Muscle layer of colon (tissue), 2 donors: ENCODE measurements around the gene MEGF6.

Experiments used
- H3K27ac ChIP-seq: one replicate; pipeline ENCODE4 v1.7.0; 2013; ENCODE audit warnings: low read depth, mild to moderate bottlenecking, low read length, moderate library complexity
- H3K27me3 ChIP-seq, 2 donors: one replicate each; pipeline ENCODE4 v1.7.0; 2013; ENCODE audit warnings: low read length in 2 of 2, mild to moderate bottlenecking in 2 of 2; ENCODE audit not compliant: insufficient read depth in 2 of 2, control insufficient read depth in 1 of 2
- H3K36me3 ChIP-seq: one replicate; pipeline ENCODE4 v1.7.0; 2013; ENCODE audit warnings: mild to moderate bottlenecking, low read length; ENCODE audit not compliant: insufficient read depth
- H3K4me1 ChIP-seq: one replicate; pipeline ENCODE4 v1.7.0; 2013; ENCODE audit warnings: mild to moderate bottlenecking, low read length; ENCODE audit not compliant: insufficient read depth
- H3K4me3 ChIP-seq, 2 donors: one replicate each; pipeline ENCODE4 v1.7.0; 2013; ENCODE audit warnings: low read length in 2 of 2, low read depth in 1 of 2, mild to moderate bottlenecking in 1 of 2, moderate library complexity in 1 of 2
- H3K9ac ChIP-seq: one replicate; pipeline ENCODE4 v1.7.0; 2013; ENCODE audit warnings: low read length
- H3K9me3 ChIP-seq: one replicate; pipeline ENCODE4 v1.7.0; 2013; ENCODE audit warnings: mild to moderate bottlenecking, low read length
- donor health status: abdominal sarcoma.
- donor health status: Adenocarcinoma of cecum.

The MEGF6 gene

DNA sequence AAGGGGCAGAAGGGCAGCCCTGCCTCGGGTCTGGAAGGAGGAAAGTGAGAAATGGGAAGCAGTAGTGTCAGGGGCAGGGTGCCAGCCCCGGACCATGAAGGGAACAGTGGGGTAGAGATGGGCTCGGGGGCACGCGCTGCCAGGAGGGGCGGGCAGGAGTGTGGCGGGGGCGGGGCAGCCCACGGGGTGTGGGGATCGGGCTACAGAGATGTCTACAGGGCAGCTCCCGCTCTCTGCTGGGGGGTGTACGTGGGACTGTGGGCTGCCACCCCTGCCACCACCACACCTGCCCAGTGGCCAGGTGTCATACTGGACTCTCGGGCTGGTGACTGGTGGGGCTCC is 149.4 kb downstream of the MEGF6 start:
- Histone ChIP-seq H3K27ac (no peak overlapping the region), H3K9ac (no peak overlapping the region), H3K4me3 (no peak overlapping the region), H3K9me3 (no peaks in the 10 kb centered on the region), H3K27me3 (no peaks in the 10 kb centered on the region), H3K36me3 (no peaks in the 10 kb centered on the region), H3K4me1 (no peaks in the 10 kb centered on the region)

DNA sequence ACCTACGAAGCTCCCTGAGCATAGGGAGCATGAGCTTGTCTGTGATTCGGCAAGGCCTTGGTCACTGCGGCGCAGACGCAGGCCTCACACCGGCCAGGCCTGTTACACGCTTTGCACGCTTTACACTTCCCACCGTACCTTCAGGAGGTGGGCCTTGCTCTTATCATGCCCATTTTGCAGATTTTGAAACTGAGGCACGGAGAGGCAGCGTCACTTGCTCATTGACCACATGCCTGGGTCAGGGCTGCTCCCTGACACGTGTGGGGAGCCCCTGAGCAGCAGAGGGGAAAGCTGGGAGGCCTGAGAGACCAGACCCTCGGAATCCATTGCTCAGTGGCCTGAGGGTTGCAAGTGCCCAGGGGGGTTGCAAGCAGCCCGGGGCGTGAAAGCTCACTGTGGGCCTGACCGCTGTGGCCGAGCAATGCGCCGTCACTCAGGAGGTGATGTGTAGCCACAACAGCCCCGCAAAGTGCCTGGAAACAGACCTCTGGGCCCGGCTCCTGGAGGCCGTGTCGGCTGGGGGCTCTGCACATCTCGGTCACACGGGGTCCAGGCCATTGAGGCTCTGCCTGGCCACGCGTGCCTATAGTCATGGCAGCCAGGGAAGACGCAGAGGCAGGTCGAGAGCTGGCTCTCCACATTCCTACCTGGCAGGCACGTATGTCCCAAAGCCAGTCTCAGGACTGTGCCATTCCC is 149.9 kb downstream of the MEGF6 start:
- Histone ChIP-seq H3K27ac (no peak overlapping the region), H3K9ac (no peak overlapping the region), H3K27me3 (no peaks in the 10 kb centered on the region), H3K4me3 (no peak overlapping the region), H3K36me3 (no peaks in the 10 kb centered on the region), H3K4me1 (no peaks in the 10 kb centered on the region), H3K9me3 (no peaks in the 10 kb centered on the region)

DNA sequence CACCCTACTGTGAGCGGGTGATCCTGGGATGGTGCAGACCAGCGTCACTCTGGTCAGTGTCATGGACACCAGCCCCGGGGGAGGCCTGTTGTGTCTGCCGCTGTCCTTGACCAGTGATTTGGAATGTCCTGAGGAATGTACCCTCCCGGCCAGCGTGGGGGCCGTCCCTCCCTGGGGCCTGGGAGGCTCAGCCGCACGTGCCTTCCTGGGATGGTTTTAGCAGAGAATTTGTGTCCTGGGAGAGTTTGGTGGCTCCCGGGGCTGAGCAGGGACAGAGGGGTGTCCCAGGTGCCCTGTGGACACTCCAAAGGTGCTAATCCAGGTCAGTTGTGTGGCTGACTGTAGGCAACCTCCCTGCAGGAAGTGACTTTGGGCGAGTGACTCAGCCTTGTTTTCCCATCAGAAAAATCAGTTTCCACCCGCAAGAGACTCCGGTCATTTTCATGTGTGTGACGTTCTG is 150.6 kb downstream of the MEGF6 start:
- Histone ChIP-seq H3K36me3 (no peaks in the 10 kb centered on the region), H3K4me3 (no peak overlapping the region), H3K9me3 (no peaks in the 10 kb centered on the region), H3K9ac (no peak overlapping the region), H3K4me1 (no peaks in the 10 kb centered on the region), H3K27ac (no peak overlapping the region), H3K27me3 (peaks cover 0 to 3% of the 10 kb centered on the region in 2 donors)

DNA sequence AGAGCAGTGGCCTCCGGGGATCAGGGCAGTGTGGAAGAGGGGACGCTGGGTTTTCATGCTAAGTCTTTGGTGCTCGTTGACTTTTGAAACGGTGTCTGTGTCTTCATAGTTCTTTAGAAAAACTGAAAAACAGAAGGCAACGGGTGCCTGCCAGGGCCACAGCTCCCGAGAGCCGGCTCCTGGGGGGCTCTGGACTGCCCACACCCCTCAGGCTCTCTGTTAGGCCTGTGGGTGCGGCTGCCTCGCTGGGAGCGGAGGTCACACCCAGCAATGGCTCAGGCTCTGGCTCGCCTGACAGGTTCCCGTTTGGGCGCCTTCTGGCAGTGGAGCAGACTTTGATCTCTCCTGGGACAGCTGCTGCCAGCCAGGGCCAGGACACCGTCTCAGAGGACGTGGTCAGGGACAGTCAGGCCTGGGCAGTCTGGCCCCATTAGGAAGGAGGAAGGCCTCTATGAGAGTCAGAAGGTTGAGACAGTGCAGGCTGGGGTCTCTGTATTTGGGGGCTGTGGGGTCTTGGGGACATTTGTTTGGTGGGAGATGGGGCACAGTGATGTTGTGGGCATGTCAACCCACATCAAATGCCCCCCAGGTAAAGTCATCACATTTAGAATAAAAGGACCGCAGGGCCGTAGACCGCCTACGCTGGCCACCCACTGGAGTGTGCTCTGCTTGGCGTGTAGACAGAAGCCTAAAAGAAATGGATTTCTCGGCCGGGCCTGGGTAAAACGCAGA is 151.2 kb downstream of the MEGF6 start:
- H3K27me3 ChIP-seq, result peaks cover 5 to 9% of the 10 kb centered on the region in 2 donors
- no peaks in the 10 kb centered on the region for H3K36me3 ChIP-seq
- H3K4me1 ChIP-seq, result no peaks in the 10 kb centered on the region
- no peak overlapping the region for H3K27ac ChIP-seq
- no peak overlapping the region for H3K9ac ChIP-seq
- H3K9me3 ChIP-seq, result no peaks in the 10 kb centered on the region
- no peak overlapping the region for H3K4me3 ChIP-seq

DNA sequence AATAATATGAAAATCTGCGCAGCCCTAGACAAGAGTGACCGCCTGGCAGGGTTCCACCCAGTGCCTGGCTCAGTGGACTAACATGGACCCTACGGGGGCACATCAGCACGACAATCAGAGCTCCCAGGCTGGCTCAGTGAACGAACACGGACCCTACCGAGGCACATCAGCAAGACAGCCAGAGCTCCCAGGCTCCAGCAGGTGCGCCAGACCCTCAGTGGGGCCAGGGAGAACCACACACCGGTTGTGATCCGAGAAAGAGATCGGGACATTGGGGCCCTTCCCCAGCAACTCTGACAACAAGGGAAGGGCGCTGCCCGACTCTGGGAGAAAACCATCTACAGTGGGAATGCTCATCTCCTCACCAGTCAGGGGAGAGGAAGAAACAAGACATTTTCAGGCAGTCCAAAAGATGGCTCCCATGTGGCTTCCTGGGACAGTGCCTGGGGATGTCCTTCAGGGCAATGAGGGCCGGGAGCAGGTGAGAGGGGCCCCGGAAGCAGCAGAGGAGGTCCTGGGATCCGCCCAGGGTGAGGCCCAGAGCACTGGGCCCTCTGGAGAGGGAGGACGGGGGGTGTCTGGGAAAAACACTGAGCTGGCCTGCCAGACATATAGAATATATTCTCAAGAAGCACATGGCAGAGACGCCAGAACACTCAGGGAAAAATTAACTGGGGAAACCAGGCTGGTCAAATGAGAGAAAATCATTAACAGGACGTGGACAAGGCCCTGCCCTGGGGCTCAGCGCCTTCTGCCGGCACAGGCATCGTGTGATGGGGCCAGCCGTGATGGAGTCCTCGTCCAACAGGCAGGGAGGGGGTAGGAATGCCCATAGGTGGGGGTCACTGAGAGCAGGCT is 152.0 kb downstream of the MEGF6 start:
- Histone ChIP-seq H3K4me3 (no peak overlapping the region), H3K27ac (no peak overlapping the region), H3K9me3 (no peaks in the 10 kb centered on the region), H3K4me1 (no peaks in the 10 kb centered on the region), H3K9ac (no peak overlapping the region), H3K36me3 (no peaks in the 10 kb centered on the region), H3K27me3 (peaks cover 7 to 16% of the 10 kb centered on the region in 2 donors)

DNA sequence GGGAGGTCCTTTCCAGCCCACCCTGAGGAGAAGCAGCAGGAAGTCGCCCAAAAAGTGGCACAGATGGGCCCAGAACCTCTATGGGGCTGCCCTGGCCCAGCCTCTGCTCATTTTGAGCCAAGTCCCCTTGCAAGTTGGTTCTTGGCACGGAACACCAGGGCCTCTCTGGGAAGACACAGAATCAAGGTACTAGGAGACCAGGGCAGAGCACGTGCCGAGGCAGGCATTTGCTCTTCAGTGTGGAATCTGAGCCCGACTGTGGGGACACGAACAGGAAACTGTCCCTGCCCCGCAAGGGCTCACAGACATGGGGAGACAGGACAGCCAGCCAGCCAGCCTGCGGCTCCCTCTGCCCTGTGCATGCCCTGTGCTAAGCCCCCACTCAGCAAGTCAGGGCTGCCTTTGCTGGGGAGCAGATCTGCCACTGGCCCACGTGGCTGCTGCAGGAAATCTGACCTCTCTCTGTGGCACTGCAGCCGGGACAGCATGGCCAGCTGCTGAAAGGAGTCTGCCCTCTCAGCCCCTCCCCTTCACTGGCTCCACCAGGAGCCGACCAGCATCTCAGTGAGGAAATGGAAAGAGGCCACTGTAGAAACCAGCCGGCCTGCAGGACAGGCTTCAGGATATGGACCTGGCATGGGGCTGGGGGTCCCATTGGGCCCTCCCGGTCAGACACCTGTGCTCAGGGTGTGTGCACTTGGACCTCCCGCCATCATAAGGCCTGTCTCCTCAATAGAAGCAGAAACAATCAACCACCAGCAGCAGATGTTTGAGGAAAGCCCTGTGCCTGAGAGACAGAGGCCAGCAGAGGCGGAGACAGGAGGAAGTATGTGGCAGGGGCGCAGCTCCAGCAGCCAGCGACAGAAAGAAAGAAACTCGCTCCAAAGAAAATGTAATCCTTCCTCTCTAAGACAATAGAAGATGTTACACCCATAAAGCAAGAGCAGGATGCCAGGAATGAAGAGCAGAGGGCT is 153.1 kb downstream of the MEGF6 start:
- H3K27me3 ChIP-seq, result peaks cover 16 to 27% of the 10 kb centered on the region in 2 donors
- H3K9me3 ChIP-seq, result no peaks in the 10 kb centered on the region
- H3K4me1 ChIP-seq, result no peaks in the 10 kb centered on the region
- H3K4me3 ChIP-seq, result no peak overlapping the region
- H3K36me3 ChIP-seq, result no peaks in the 10 kb centered on the region
- no peak overlapping the region for H3K9ac ChIP-seq
- H3K27ac ChIP-seq, result no peak overlapping the region

DNA sequence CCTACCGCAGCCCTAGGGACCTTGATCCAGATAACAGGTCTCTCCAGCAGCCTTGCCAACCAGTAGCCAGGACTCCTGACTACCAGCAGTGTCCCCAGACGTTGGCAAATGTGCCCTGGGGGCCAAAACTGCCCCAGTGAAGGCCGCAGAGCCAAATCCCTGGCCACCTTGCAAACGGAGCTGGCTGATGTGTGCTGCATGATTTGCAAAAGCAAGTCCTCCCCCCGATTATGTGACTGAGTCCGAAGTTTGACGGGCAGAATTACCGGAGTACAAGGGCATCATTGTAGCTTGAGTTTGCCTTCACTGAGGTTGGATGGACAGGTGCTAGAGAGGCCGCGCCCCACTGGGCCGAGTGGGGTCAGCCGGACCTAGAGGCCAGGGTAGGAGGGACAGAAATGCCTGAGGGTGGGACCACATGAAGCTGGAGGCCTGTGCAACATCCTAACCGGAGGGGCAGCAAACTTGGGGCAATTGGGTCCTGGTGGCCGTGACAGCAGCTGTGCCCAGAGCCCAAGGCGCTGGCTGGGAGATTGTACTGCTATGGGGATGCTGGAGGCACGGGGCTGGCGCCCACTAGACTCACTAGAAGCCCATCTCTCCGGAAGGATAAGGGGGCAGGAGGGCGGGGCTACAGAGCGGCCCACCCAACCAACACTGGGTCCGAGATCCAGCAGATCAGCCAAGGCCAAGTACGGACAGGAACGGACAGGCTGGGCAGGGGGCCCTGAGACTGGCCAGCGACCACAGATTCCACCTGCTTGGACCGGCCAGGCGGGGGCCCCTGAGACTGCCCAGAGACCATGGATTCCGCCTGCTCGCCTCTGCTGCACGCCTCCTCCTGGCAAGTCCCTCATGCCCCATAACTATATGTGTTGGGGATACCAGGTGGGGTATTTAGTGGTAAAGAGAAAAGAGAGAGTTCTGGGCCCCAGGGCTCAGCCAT is 154.1 kb downstream of the MEGF6 start:
- Histone ChIP-seq H3K27ac (no peak overlapping the region), H3K27me3 (peaks cover 16 to 37% of the 10 kb centered on the region in 2 donors), H3K9me3 (no peaks in the 10 kb centered on the region), H3K4me1 (no peaks in the 10 kb centered on the region), H3K36me3 (no peaks in the 10 kb centered on the region), H3K9ac (no peak overlapping the region), H3K4me3 (no peak overlapping the region)

DNA sequence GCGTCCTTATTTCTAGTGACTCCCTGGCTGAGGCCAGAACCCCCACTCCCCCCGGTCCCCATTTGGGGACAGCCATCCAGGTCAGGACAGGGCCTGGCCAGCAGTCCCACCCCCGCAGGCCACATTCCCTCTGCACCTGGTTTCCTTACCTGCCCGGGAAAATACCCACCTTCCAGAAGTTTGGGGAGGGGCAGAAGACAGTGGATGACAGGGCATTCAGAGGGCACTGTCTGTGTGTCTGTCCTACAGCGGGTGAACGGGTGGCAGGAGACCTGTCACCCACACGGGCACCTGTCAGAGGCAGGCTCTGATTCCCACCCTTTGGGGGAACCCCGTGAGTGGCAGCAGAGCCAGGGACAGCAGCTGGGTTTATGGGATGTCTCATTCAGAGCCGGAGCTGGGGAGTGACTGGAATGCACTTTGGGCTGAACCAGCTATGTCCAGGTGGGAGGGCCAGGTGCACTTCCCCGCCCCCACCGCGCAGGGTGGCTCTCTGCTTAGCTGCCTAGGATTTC is 154.8 kb downstream of the MEGF6 start:
- Histone ChIP-seq H3K4me1 (no peaks in the 10 kb centered on the region), H3K27me3 (peaks cover 16 to 43% of the 10 kb centered on the region in 2 donors), H3K27ac (no peak overlapping the region), H3K9ac (no peak overlapping the region), H3K4me3 (no peak overlapping the region), H3K36me3 (no peaks in the 10 kb centered on the region), H3K9me3 (no peaks in the 10 kb centered on the region)

DNA sequence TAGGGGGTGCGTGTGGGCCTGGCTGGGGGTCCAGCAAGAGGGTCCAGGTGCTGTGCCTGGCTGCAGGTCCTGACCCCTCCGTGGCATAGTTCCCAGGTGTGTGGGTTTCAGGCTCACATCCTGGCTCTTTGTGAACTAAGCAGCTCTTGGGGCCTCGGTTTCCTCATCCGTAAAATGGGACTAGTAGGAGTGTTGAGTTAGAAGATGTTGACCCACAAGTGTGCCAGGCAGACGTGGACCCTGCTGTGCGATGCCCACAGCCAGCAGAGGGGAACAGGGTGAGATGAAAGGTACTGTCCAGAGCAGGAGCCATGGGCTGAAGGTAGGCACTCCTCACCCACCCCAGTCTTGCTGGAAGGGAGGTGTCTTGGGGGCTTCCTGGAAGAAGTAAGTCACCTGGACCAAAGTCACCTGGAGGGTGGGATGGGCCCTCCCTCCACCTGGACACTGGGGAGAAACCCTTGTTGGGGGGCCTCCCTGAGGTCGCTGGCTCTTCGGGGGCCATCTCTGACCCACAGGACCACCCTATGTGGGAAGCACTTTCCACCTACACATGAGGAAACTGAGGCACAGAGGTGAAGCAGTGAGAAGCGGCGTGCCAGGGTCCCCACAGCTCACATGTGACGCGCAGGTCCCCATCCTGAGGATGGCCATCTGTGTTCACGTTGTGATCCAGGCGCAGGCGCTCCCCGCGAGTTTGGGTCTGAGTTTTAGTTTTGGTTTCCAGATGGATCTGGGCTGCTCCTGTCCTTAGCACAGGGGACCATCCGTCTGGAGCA is 155.4 kb downstream of the MEGF6 start:
- Histone ChIP-seq H3K9me3 (no peaks in the 10 kb centered on the region), H3K27ac (no peak overlapping the region), H3K36me3 (no peaks in the 10 kb centered on the region), H3K27me3 (peaks cover 16 to 43% of the 10 kb centered on the region in 2 donors), H3K4me1 (no peaks in the 10 kb centered on the region), H3K9ac (no peak overlapping the region), H3K4me3 (no peak overlapping the region)
